ENCODE results near the gene PCDHB5. TPM values are rescaled to one million over a fixed set of nuclear protein-coding genes. Genes with fewer than 3 reads are reported as not detected.
A peak's percentile ranks its signal among the peaks of the same experiment; 100 is the strongest.

The PCDHB5 gene
- total and polyA plus RNA-seq, 2 of the 4 experiments (the other 2 are of a cell fraction): 0.18 to 0.32 TPM

DNA sequence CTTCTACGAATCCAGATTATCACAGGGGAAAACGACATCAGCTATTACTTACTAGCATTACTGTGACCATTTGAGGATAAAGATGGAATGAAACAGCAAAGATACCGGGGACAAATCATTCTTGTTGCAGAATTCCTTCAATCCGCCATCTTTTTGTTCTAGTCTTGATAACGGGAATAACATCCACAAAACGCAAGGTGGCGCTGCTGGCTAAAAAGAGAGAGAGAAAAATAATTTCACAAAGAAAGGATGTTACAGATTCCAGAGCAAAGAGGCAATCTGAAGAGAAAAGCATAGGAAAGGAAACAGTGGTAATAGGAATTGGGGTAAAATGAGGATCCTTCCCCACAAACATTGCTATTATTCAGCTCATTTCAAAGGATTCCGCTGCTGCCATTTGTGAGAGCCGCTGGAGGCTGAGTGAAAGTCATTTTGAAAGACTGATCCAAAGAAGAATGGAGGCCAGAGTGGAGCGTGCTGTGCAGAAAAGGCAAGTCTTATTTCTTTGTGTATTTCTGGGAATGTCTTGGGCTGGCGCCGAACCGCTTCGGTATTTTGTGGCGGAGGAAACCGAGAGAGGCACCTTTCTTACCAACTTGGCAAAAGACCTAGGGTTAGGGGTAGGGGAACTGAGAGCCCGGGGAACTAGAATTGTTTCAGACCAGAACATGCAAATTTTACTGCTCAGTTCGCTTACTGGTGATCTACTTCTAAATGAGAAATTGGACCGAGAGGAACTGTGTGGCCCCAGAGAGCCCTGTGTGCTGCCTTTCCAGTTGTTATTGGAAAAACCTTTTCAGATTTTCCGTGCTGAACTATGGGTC, 37.6 kb downstream of the PCDHB5 start, which contains the start of gene PCDHB7:
Gene PCDHB7 (plus strand): TSS at position 264 of the 824 bp plus-strand sequence. CDS start 192 bp downstream, at position 456.
- peak within 1 kb of the TSS; percentile 43 for H3K4me3 ChIP-seq (ENCODE audit: insufficient read depth, low read depth, low read length)
- no peak within 1 kb of the TSS for H2BK20ac ChIP-seq (ENCODE audit: low read depth, low read length)
- H2AFZ ChIP-seq (replicated peaks; ENCODE audit: low read length, poor library complexity): no peak within 1 kb of the TSS
- no peak within 1 kb of the TSS for H4K91ac ChIP-seq (ENCODE audit: insufficient read depth, low read depth, low read length)
- intact Hi-C loops (cut with micrococcal nuclease) (loop anchor here (1.0 kb wide), 1 partner anchor 392 kb away; no protein-coding TSS in a partner anchor), in situ Hi-C loops (cut with MboI; ENCODE audit: low sequenced_read_pairs) (no loop called here), dilution Hi-C loops (cut with HindIII; ENCODE audit: low sequenced_read_pairs, unreplicated experiment) (no loop called here)
- no peak within 1 kb of the TSS for H2BK120ac ChIP-seq (ENCODE audit: low read depth, low read length)
- H2AK9ac ChIP-seq (replicated peaks; ENCODE audit: low read depth, low read length, poor library complexity): no peak within 1 kb of the TSS
- H3K27me3 ChIP-seq (ENCODE audit: control insufficient read depth, insufficient read depth, low read length): no peaks in the 10 kb centered on the region
- H4K5ac ChIP-seq (ENCODE audit: low read depth, low read length): peak within 1 kb of the TSS; percentile 77; the same call in 1 of the 2 replicates
- no peak within 1 kb of the TSS for H3K56ac ChIP-seq (ENCODE audit: extremely low read depth, insufficient read depth, low read length)
- peak; percentile 26 for DNase-seq
- H3K9me1 ChIP-seq (ENCODE audit: insufficient read depth, low read length): no peaks in the 10 kb centered on the region
- H3K79me1 ChIP-seq (ENCODE audit: low read depth in 1 of 2, low read length in 2 of 2): no peaks in the 10 kb centered on the region
- no peak within 1 kb of the TSS for H3K4ac ChIP-seq (ENCODE audit: low read depth, low read length)
- peak within 1 kb of the TSS; percentile 77; the same call in 1 of the 2 replicates for H3K18ac ChIP-seq (ENCODE audit: low read depth, low read length)
- WGBS, 2 experiments (ENCODE audit: extremely low coverage in 2 of 2, insufficient read length in 1 of 2): 0% methylated on average over 1 of the region's 20 CpGs; no CpG with 5 or more reads in 1 of the 2 experiments
- H2BK5ac ChIP-seq (ENCODE audit: low read depth, low read length, poor library complexity, severe bottlenecking): no peak within 1 kb of the TSS
- peak within 1 kb of the TSS; percentile 60; the same call in 1 of the 2 replicates for H3K9ac ChIP-seq (ENCODE audit: low read depth, low read length)
- BruUV-seq (replicated peaks): TSS peak; percentile 38
- no peak within 1 kb of the TSS for H2AK5ac ChIP-seq (ENCODE audit: low read depth, low read length)
- POLR2A ChIA-PET (ENCODE audit: unreplicated experiment): no interaction called here
- peaks cover 14% of the 10 kb centered on the region; the same call in 1 of the 2 replicates for H3K9me3 ChIP-seq (ENCODE audit: control insufficient read depth, insufficient read depth, low read length)
- no peaks in the 10 kb centered on the region for H4K20me1 ChIP-seq (ENCODE audit: insufficient read depth, low read length)
- H4K8ac ChIP-seq (ENCODE audit: low read depth in 2 of 2, low read length in 2 of 2): no peak within 1 kb of the TSS
- no peaks in the 10 kb centered on the region for H3K36me3 ChIP-seq (ENCODE audit: control insufficient read depth, insufficient read depth, low read length)
- CTCF ChIA-PET: no interaction called here
- ATAC-seq (ENCODE audit: low read depth): peak; percentile 62
- H3K4me1 ChIP-seq (ENCODE audit: control insufficient read depth, insufficient read depth, low read length): no peaks in the 10 kb centered on the region
- no peak within 1 kb of the TSS for H2BK15ac ChIP-seq (ENCODE audit: low read depth, low read length)
- H3K27ac ChIP-seq (ENCODE audit: insufficient read depth, low read length): no peak within 1 kb of the TSS
- no peak within 1 kb of the TSS for H3K14ac ChIP-seq (replicated peaks; ENCODE audit: low read depth, low read length)
- H3K23ac ChIP-seq (ENCODE audit: low read depth, low read length): no peak within 1 kb of the TSS
- peak within 1 kb of the TSS; percentile 80 for H3K4me2 ChIP-seq (ENCODE audit: low read depth, low read length)
- TF ChIP-seq POLR2A (IDR thresholded peaks at IDR 0.05; ENCODE audit: low read depth, low read length) (no peak), CEBPB (IDR thresholded peaks at IDR 0.05; ENCODE audit: low read depth, low read length) (no peak), RAD21 (IDR thresholded peaks at IDR 0.05; ENCODE audit: low read length) (peak; percentile 42; the same call in 1 of the 2 replicates), MXI1 (IDR thresholded peaks at IDR 0.05; ENCODE audit: borderline replicate concordance, low read depth, low read length) (no peak), CHD1 (IDR thresholded peaks at IDR 0.05; ENCODE audit: low read depth, low read length) (no peak), FOS (IDR thresholded peaks at IDR 0.05; ENCODE audit: low read depth, low read length) (no peak), BHLHE40 (IDR thresholded peaks at IDR 0.05; ENCODE audit: low read depth, low read length) (no peak), MAZ (IDR thresholded peaks at IDR 0.05; ENCODE audit: borderline replicate concordance, low read depth, low read length) (no peak), NFE2L2 (IDR thresholded peaks at IDR 0.05; ENCODE audit: low read depth, low read length) (no peak), RCOR1 (IDR thresholded peaks at IDR 0.05; ENCODE audit: insufficient replicate concordance, low read length) (no peak), RFX5 (IDR thresholded peaks at IDR 0.05; ENCODE audit: low read depth, low read length) (no peak), MAFK (IDR thresholded peaks at IDR 0.05; ENCODE audit: low read depth, low read length) (no peak)
- TF ChIP-seq, protein P1, sequence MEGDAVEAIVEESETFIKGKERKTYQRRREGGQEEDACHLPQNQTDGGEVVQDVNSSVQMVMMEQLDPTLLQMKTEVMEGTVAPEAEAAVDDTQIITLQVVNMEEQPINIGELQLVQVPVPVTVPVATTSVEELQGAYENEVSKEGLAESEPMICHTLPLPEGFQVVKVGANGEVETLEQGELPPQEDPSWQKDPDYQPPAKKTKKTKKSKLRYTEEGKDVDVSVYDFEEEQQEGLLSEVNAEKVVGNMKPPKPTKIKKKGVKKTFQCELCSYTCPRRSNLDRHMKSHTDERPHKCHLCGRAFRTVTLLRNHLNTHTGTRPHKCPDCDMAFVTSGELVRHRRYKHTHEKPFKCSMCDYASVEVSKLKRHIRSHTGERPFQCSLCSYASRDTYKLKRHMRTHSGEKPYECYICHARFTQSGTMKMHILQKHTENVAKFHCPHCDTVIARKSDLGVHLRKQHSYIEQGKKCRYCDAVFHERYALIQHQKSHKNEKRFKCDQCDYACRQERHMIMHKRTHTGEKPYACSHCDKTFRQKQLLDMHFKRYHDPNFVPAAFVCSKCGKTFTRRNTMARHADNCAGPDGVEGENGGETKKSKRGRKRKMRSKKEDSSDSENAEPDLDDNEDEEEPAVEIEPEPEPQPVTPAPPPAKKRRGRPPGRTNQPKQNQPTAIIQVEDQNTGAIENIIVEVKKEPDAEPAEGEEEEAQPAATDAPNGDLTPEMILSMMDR (conservative IDR thresholded peaks at IDR 0.05; ENCODE audit: low read depth, low read length): peak; percentile 50
- TF ChIP-seq, protein P2, sequence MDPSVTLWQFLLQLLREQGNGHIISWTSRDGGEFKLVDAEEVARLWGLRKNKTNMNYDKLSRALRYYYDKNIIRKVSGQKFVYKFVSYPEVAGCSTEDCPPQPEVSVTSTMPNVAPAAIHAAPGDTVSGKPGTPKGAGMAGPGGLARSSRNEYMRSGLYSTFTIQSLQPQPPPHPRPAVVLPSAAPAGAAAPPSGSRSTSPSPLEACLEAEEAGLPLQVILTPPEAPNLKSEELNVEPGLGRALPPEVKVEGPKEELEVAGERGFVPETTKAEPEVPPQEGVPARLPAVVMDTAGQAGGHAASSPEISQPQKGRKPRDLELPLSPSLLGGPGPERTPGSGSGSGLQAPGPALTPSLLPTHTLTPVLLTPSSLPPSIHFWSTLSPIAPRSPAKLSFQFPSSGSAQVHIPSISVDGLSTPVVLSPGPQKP (IDR thresholded peaks at IDR 0.05; ENCODE audit: borderline replicate concordance, low read depth, low read length): no peak
- TF ChIP-seq, protein P3, sequence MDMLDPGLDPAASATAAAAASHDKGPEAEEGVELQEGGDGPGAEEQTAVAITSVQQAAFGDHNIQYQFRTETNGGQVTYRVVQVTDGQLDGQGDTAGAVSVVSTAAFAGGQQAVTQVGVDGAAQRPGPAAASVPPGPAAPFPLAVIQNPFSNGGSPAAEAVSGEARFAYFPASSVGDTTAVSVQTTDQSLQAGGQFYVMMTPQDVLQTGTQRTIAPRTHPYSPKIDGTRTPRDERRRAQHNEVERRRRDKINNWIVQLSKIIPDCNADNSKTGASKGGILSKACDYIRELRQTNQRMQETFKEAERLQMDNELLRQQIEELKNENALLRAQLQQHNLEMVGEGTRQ (IDR thresholded peaks at IDR 0.05; ENCODE audit: low read depth, low read length): no peak
